IMR-90 (cell line): ENCODE measurements around the gene MTFR1L. TPM values are rescaled to one million over a fixed set of nuclear protein-coding genes. Genes with fewer than 3 reads are reported as not detected.

Experiments used
- ATAC-seq: fragments of 200-7000 bp; cut with Tn5 transposase; 2 replicates; pipeline ENCODE4 v1.9.1; 2020; ENCODE audit warnings: low read depth, mild to moderate bottlenecking, moderate library complexity
- BruUV-seq: library from RNA; stranded (reverse); fragments of 400-500 nt; replicated peaks from 2 replicates; lab custom pipeline; 2021; lab: Mats Ljungman, UMichigan
- CTCF ChIA-PET: fragments of 300-600 bp; formaldehyde crosslinking; extraction: SDS; loops from one replicate; lab custom pipeline; 2021; ENCODE audit warnings: antibody characterized with exemption; lab: Yijun Ruan, JAX
- POLR2A ChIA-PET: fragments of 300-600 bp; sonication (Branson Sonifier 250); formaldehyde crosslinking; loops from one replicate; lab custom pipeline; 2022; ENCODE audit warnings: antibody characterized with exemption; ENCODE audit not compliant: unreplicated experiment; lab: Charles Lee
- DNase-seq: peaks from one replicate; pipeline ENCODE4 v3.0.0; 2013
- H2AFZ ChIP-seq: replicated peaks from 2 replicates; pipeline ENCODE3; 2013; ENCODE audit warnings: low read length, mild to moderate bottlenecking; ENCODE audit not compliant: poor library complexity
- H2AK5ac ChIP-seq: 2 replicates; pipeline ENCODE4 v1.6.1; 2013; ENCODE audit warnings: low read depth, low read length, inconsistent platforms
- H2AK9ac ChIP-seq: replicated peaks from 2 replicates; pipeline ENCODE3; 2013; ENCODE audit warnings: mild to moderate bottlenecking, low read depth, low read length, moderate library complexity; ENCODE audit not compliant: poor library complexity
- H2BK120ac ChIP-seq: 2 replicates; pipeline ENCODE4 v1.6.1; 2013; ENCODE audit warnings: low read depth, low read length, inconsistent platforms
- H2BK15ac ChIP-seq: 3 replicates; pipeline ENCODE4 v1.6.1; 2013; ENCODE audit warnings: low read depth, low read length, inconsistent platforms
- H2BK20ac ChIP-seq: 2 replicates; pipeline ENCODE4 v1.6.1; 2013; ENCODE audit warnings: low read depth, mild to moderate bottlenecking, inconsistent platforms, low read length, moderate library complexity
- H2BK5ac ChIP-seq: 2 replicates; pipeline ENCODE4 v1.6.1; 2013; ENCODE audit warnings: mild to moderate bottlenecking, low read depth, low read length, inconsistent platforms; ENCODE audit not compliant: poor library complexity, severe bottlenecking
- H3K14ac ChIP-seq: replicated peaks from 2 replicates; pipeline ENCODE4 v1.6.1; 2013; ENCODE audit warnings: low read depth, low read length, inconsistent platforms
- H3K18ac ChIP-seq: 2 replicates; pipeline ENCODE4 v1.6.1; 2013; ENCODE audit warnings: low read depth, low read length, control low read depth
- H3K23ac ChIP-seq: 2 replicates; pipeline ENCODE4 v1.6.1; 2013; ENCODE audit warnings: low read depth, low read length, inconsistent platforms
- H3K27ac ChIP-seq: 2 replicates; pipeline ENCODE4 v1.5.1; 2013; ENCODE audit warnings: mild to moderate bottlenecking, control low read depth, low read length; ENCODE audit not compliant: insufficient read depth
- H3K27me3 ChIP-seq: 2 replicates; pipeline ENCODE4 v1.6.1; 2013; ENCODE audit warnings: low read length; ENCODE audit not compliant: control insufficient read depth, insufficient read depth
- H3K36me3 ChIP-seq: 2 replicates; pipeline ENCODE4 v1.6.1; 2013; ENCODE audit warnings: low read length, mixed read lengths; ENCODE audit not compliant: control insufficient read depth, insufficient read depth
- H3K4ac ChIP-seq: 2 replicates; pipeline ENCODE4 v1.6.1; 2013; ENCODE audit warnings: low read depth, low read length, inconsistent platforms
- H3K4me1 ChIP-seq: 2 replicates; pipeline ENCODE4 v1.6.1; 2013; ENCODE audit warnings: low read length, mixed read lengths; ENCODE audit not compliant: control insufficient read depth, insufficient read depth
- H3K4me2 ChIP-seq: 2 replicates; pipeline ENCODE4 v1.6.1; 2013; ENCODE audit warnings: low read depth, mild to moderate bottlenecking, control low read depth, low read length, moderate library complexity
- H3K4me3 ChIP-seq: 2 replicates; pipeline ENCODE4 v1.5.1; 2013; ENCODE audit warnings: low read depth, mild to moderate bottlenecking, control low read depth, low read length, moderate library complexity; ENCODE audit not compliant: insufficient read depth
- H3K56ac ChIP-seq: 2 replicates; pipeline ENCODE4 v1.6.1; 2013; ENCODE audit warnings: low read length, inconsistent platforms; ENCODE audit not compliant: insufficient read depth; ENCODE audit errors: extremely low read depth
- H3K79me1 ChIP-seq, 2 experiments: 2 replicates each; pipeline ENCODE4 v1.6.1; 2013; ENCODE audit warnings: low read length in 2 of 2, inconsistent platforms in 1 of 2, low read depth in 1 of 2
- H3K9ac ChIP-seq: 2 replicates; pipeline ENCODE4 v1.6.1; 2013; ENCODE audit warnings: low read depth, low read length, control low read depth
- H3K9me1 ChIP-seq: 2 replicates; pipeline ENCODE4 v1.6.1; 2013; ENCODE audit warnings: low read length, inconsistent platforms; ENCODE audit not compliant: insufficient read depth
- H3K9me3 ChIP-seq: 2 replicates; pipeline ENCODE4 v1.6.1; 2013; ENCODE audit warnings: low read length; ENCODE audit not compliant: control insufficient read depth, insufficient read depth
- H4K20me1 ChIP-seq: 2 replicates; pipeline ENCODE4 v1.6.1; 2013; ENCODE audit warnings: low read length, inconsistent platforms; ENCODE audit not compliant: insufficient read depth
- H4K5ac ChIP-seq: 2 replicates; pipeline ENCODE4 v1.6.1; 2013; ENCODE audit warnings: mild to moderate bottlenecking, low read depth, low read length, control low read depth
- H4K8ac ChIP-seq, 2 experiments: 2 replicates each; pipeline ENCODE4 v1.6.1; 2013; ENCODE audit warnings: low read depth in 2 of 2, low read length in 2 of 2, control low read depth in 1 of 2, inconsistent platforms in 1 of 2
- H4K91ac ChIP-seq: 2 replicates; pipeline ENCODE4 v1.6.1; 2013; ENCODE audit warnings: low read depth, low read length, inconsistent platforms; ENCODE audit not compliant: insufficient read depth
- BHLHE40 ChIP-seq: fragments of 150-350 bp; IDR thresholded peaks from 2 replicates; pipeline ENCODE4 v1.6.1; 2016; ENCODE audit warnings: mild to moderate bottlenecking, low read depth, low read length
- CEBPB ChIP-seq: IDR thresholded peaks from 2 replicates; pipeline ENCODE4 v1.6.1; 2012; ENCODE audit warnings: low read depth, low read length, improper control_type of control experiment
- CHD1 ChIP-seq: IDR thresholded peaks from 2 replicates; pipeline ENCODE4 v1.6.1; 2012; ENCODE audit warnings: low read depth, low read length, improper control_type of control experiment
- CTCF ChIP-seq: conservative IDR thresholded peaks from 2 replicates; pipeline ENCODE4 v1.5.1; 2012; ENCODE audit warnings: mild to moderate bottlenecking, low read depth, low read length, improper control_type of control experiment
- MAZ ChIP-seq: IDR thresholded peaks from 2 replicates; pipeline ENCODE4 v1.6.1; 2012; ENCODE audit warnings: low read depth, mild to moderate bottlenecking, low read length, improper control_type of control experiment, moderate library complexity, borderline replicate concordance
- NFE2L2 ChIP-seq: fragments of 150-350 bp; IDR thresholded peaks from 2 replicates; pipeline ENCODE4 v1.6.1; 2016; ENCODE audit warnings: low read depth, mild to moderate bottlenecking, low read length
- RCOR1 ChIP-seq: IDR thresholded peaks from 2 replicates; pipeline ENCODE4 v1.6.1; 2012; ENCODE audit warnings: mild to moderate bottlenecking, low read length, improper control_type of control experiment; ENCODE audit not compliant: insufficient replicate concordance
- SMC3 ChIP-seq: fragments of 150-350 bp; IDR thresholded peaks from 2 replicates; pipeline ENCODE4 v1.6.1; 2016; ENCODE audit warnings: low read depth, mild to moderate bottlenecking, antibody characterized with exemption, low read length, moderate library complexity
- USF2 ChIP-seq: fragments of 150-350 bp; IDR thresholded peaks from 2 replicates; pipeline ENCODE4 v1.6.1; 2017; ENCODE audit warnings: mild to moderate bottlenecking, antibody characterized with exemption, low read length, low read depth
- WGBS, 2 experiments: methylation state at CpG; one replicate each; pipeline versions ENCODE4 v1.1.5 to v1.1.7; 2013; ENCODE audit warnings: missing lambda C conversion rate in 2 of 2; ENCODE audit not compliant: insufficient read length in 1 of 2; ENCODE audit errors: extremely low coverage in 2 of 2; 5-methylcytosine and 5-hydroxymethylcytosine counted together
- dilution Hi-C: fragments of 300-500 bp; cut with HindIII; formaldehyde crosslinking; loops from one replicate; pipeline ENCODE4 v1.14.3; 2018; ENCODE audit warnings: low sequenced_read_pairs; ENCODE audit not compliant: unreplicated experiment
- in situ Hi-C: fragments of 300-500 bp; cut with MboI; formaldehyde crosslinking; loops from 3 replicates; pipeline ENCODE4 v1.14.3; 2019; ENCODE audit warnings: low sequenced_read_pairs, inconsistent platforms, mixed read lengths
- intact Hi-C: fragments of 100-400 bp; cut with micrococcal nuclease; formaldehyde crosslinking; loops from 2 replicates; pipeline ENCODE4 v1.10.0; 2022
- polyA plus RNA-seq, 3 experiments: library from polyadenylated mRNA; depleted of rRNA; stranded (reverse); fragments of >200 nt; gene quantifications; 2 replicates each; pipeline ENCODE4 v1.2.3, GENCODE V29; 2012; ENCODE audit warnings: low replicate concordance in 1 of 3
- total RNA-seq: library from RNA; depleted of rRNA; stranded (reverse); fragments of >200 nt; gene quantifications from 2 replicates; pipeline ENCODE4 v1.2.3, GENCODE V29; 2012

Gene MTFR1L
- total and polyA plus RNA-seq, 2 of the 4 experiments (the other 2 are of a cell fraction) = 69.1 to 69.7 TPM

- H2AFZ ChIP-seq = peak overlapping the region; percentile 96
- no peak overlapping the region for H3K18ac ChIP-seq
- peaks cover 10% of the 10 kb centered on the region; the same call in 1 of the 2 replicates for H3K36me3 ChIP-seq
- H2AK9ac ChIP-seq = peak overlapping the region; percentile 90
- no peaks in the 10 kb centered on the region for H3K9me3 ChIP-seq
- H3K9ac ChIP-seq = peak overlapping the region; percentile 92
- CTCF ChIA-PET = interaction anchor here (1.0 kb wide), 1 partner anchor 212 kb away, joined by 3 read pairs; no protein-coding TSS in a partner anchor
- DNase-seq (no peak), ATAC-seq (no peak)
- no peak overlapping the region for H2BK20ac ChIP-seq
- peak overlapping the region; percentile 69 for H3K23ac ChIP-seq
- no peak overlapping the region for H2BK15ac ChIP-seq
- no peak overlapping the region for H4K91ac ChIP-seq
- no peak overlapping the region for H3K56ac ChIP-seq
- peaks cover 16% of the 10 kb centered on the region for H3K4me1 ChIP-seq
- H2BK5ac ChIP-seq = peak overlapping the region; percentile 32
- peak overlapping the region; percentile 61 for H3K14ac ChIP-seq
- POLR2A ChIA-PET = no interaction called here
- peak overlapping the region; percentile 9; the same call in 1 of the 2 replicates for H2AK5ac ChIP-seq
- H3K27me3 ChIP-seq = no peaks in the 10 kb centered on the region
- H4K8ac ChIP-seq = peak overlapping the region in 1 of 2 experiments; percentile 59; a peak in 3 of 4 replicates
- peak overlapping the region; percentile 39 for H3K4ac ChIP-seq
- dilution Hi-C loops (no loop called here), intact Hi-C loops (loop anchor here (5.0 kb wide), 1 partner anchor 76 kb away; no protein-coding TSS in a partner anchor), in situ Hi-C loops (loop anchor here (10.0 to 25.0 kb wide), 3 partner anchors 174 to 584 kb away; partner anchors contain the start of genes PAFAH2, RHCE, RSRP1 and SYF2)
- no TSS peak for BruUV-seq
- H3K79me1 ChIP-seq = peaks cover 28 to 78% of the 10 kb centered on the region in 2 experiments
- H3K4me2 ChIP-seq = peak overlapping the region; percentile 89
- H3K9me1 ChIP-seq = peaks cover 18% of the 10 kb centered on the region
- peaks cover 24% of the 10 kb centered on the region; the same call in 1 of the 2 replicates for H4K20me1 ChIP-seq
- H2BK120ac ChIP-seq = no peak overlapping the region
- peak overlapping the region; percentile 96 for H3K27ac ChIP-seq
- TF ChIP-seq SMC3 = no peak
- TF ChIP-seq BHLHE40 = no peak
- no peak for TF ChIP-seq CHD1
- no peak for TF ChIP-seq CEBPB
- no peak for TF ChIP-seq CTCF
- no peak for TF ChIP-seq MAZ
- TF ChIP-seq NFE2L2 = no peak
- TF ChIP-seq RCOR1 = no peak
- TF ChIP-seq USF2 = no peak
- no peak overlapping the region for H4K5ac ChIP-seq
- 20% methylated on average over 6 of the region's 10 CpGs; no CpG with 5 or more reads in 1 of the 2 experiments for WGBS, 2 experiments
- H3K4me3 ChIP-seq = peak overlapping the region; percentile 90
These were observed 1.3 kb downstream of the MTFR1L start for GRCh38 chr1:25821112-25821476.
